OCI-LY1 (cell line): ENCODE measurements around the gene SLC9A7.
"Not testable (repeated sequence)": the region's sequence is repeated elsewhere in the genome, so short reads cannot be mapped to it uniquely, and the experiment has no call there.

Source experiments
- CTCF ChIP-seq: fragments of 200-600 bp; sonication (generic), shearing (Covaris generic); IDR thresholded peaks from 2 replicates; pipeline ENCODE4 v1.5.1; 2017; ENCODE audit warnings: mild to moderate bottlenecking, antibody characterized with exemption, low read length, moderate library complexity, mixed read lengths
- EZH2 ChIP-seq: fragments of 200-600 bp; sonication (generic), shearing (Covaris generic); IDR thresholded peaks from 2 replicates; pipeline ENCODE4 v1.8.0; 2017; ENCODE audit warnings: borderline replicate concordance, mixed run types, mild to moderate bottlenecking, antibody characterized with exemption, low read length, moderate library complexity, mixed read lengths

- TF ChIP-seq EZH2, CTCF: not testable (repeated sequence)
Observed at GRCh38 chrX:46723569-46723927, 35.4 kb downstream of the SLC9A7 start.
